ENCODE data around the gene CORO2B.

CORO2B gene

DNA sequence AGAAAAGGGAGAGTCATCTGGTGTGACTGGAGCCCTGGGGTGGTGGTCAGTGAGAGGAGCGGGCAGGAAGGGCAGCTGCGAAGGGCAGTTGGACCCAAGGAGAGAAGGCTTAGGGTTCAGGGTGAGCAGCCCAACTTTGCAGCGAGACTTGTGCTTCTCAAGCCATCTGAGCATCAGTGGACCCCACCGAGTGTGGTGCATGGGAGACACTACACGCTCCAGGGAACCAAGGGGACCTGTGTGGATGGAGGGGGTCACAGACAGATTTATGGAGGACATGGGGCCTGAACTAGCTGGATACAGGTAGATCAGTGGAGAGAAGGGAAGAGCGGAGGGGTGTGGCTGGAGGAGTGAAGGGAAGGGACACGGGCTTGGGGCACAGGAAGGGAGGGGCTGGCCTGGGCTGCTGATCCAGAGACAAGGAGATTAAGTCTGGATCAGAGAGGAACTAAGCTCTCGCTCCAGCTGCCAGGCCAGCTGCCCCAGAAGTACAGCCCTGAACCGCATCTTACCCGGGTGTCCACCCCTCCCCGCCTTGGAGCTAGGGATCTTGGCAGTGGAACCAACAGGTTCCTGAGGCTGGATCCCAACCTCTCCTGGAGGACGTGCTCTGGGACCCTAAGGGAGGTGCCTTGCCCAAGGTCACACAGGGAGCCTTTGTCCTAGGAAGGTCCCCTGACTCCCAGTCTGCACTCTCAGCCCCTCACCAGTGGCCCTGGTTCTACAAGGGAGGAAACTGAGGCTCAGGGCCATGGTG, 120.5 kb downstream of the CORO2B start:
- DNase-seq (ENCODE audit: low read depth in 2 of 2) = no peak

GRCh38 chr15:68699881-68700454, 121.2 kb downstream of the CORO2B start:
- DNase-seq (ENCODE audit: low read depth in 2 of 2) = no peak

GRCh38 chr15:68700455-68701123, 121.8 kb downstream of the CORO2B start:
- DNase-seq (ENCODE audit: low read depth in 2 of 2) = no peak

DNA sequence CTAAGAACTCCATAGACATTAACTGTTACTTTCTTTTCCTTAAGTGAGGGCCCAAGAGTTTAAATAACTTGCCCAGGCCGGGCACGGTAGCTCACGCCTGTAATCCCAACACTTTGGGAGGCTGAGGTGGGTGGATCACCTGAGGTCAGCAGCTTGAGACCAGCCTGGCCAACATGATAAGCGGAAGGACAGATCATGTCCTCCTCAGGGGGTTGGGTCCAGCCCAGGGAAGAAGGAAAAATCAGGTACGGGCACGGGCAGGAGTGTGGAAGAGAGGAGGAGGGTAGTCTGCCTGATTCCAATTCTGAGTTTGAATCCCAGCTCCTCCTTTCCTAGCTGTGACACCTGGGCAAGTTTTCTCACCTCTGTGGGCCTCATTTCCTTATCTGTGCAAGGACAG, 123.1 kb downstream of the CORO2B start:
- DNase-seq (ENCODE audit: low read depth in 2 of 2) = no peak

GRCh38 chr15:68704496-68705021, 125.8 kb downstream of the CORO2B start:
- no peak for DNase-seq (ENCODE audit: low read depth in 2 of 2)

GRCh38 chr15:68706256-68706655, 127.5 kb downstream of the CORO2B start:
- DNase-seq (ENCODE audit: low read depth in 2 of 2) = no peak

DNA sequence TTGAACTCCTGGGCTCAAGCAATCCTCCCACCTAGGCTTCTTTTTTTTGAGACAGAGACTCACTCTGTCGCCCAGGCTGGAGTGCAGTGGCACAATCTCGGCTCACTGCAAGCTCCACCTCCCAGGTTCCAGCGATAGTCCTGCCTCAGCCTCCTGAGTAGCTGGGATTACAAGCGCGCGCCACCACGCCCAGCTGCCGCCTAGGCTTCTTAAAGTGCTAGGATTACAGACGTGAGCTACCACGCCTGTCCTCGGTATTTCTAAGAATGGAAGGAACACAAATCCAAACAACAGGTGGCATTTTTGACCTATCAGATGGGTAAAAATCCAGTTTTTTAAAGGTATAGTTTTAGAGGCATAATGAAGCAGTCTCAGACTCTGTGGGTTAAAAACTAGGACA, 128.1 kb downstream of the CORO2B start:
- DNase-seq (ENCODE audit: low read depth in 2 of 2) = no peak

GRCh38 chr15:68707386-68707785, 128.6 kb downstream of the CORO2B start:
- DNase-seq (ENCODE audit: low read depth in 2 of 2) = no peak

GRCh38 chr15:68709876-68710275, 131.1 kb downstream of the CORO2B start:
- no peak for DNase-seq (ENCODE audit: low read depth in 2 of 2)

GRCh38 chr15:68710536-68710935, 131.7 kb downstream of the CORO2B start:
- DNase-seq (ENCODE audit: low read depth in 2 of 2) = no peak

- no peak for DNase-seq (ENCODE audit: low read depth in 2 of 2)
Measured at GRCh38 chr15:68711406-68711805, 132.6 kb downstream of the CORO2B start.

DNA sequence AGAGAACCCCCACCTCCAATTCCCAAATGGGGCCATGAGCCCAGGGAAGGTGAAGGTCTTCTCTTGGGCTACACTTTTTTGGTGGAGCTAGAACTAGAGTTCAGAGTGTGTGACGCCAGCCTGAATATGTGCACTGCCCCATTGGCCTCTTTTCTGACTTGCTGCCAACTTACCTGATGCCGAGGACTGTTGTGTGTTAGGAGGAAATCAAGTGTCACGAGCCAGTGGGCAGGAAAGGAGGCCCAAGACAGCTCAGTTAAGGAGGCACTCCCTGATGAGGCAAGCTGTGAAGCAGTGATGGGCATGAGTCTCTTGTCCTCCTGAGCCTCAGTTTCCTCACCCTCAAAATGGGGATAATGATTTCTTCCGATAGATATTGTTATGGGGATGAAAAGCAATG, 134.1 kb downstream of the CORO2B start:
- no peak for DNase-seq (ENCODE audit: low read depth in 2 of 2)

GRCh38 chr15:68713874-68714273, 135.1 kb downstream of the CORO2B start:
- DNase-seq (ENCODE audit: low read depth in 2 of 2) = no peak

- DNase-seq (ENCODE audit: low read depth in 2 of 2) = no peak
Measured at GRCh38 chr15:68715111-68715510, 136.3 kb downstream of the CORO2B start.

- no peak for DNase-seq (ENCODE audit: low read depth in 2 of 2)
Measured at GRCh38 chr15:68717951-68718350, 139.2 kb downstream of the CORO2B start.

DNA sequence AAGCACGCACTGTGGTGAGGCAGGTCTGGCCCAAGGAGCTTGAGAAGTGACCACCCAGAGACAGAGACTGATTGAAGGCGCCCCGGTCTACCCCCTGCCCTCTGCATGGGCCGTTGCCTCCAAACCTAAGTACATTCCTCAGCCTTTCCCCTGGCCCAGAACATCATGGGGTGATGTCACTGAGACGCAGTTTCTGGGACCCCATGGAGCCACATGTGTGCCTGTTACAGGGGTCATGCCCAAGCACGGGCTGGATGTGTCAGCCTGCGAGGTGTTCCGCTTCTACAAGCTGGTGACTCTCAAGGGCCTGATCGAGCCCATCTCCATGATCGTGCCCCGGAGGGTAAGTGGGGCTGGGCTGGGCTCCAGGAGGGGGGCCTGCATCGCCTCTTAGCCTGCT, 139.7 kb downstream of the CORO2B start:
- DNase-seq (ENCODE audit: low read depth in 2 of 2) = no peak

DNA sequence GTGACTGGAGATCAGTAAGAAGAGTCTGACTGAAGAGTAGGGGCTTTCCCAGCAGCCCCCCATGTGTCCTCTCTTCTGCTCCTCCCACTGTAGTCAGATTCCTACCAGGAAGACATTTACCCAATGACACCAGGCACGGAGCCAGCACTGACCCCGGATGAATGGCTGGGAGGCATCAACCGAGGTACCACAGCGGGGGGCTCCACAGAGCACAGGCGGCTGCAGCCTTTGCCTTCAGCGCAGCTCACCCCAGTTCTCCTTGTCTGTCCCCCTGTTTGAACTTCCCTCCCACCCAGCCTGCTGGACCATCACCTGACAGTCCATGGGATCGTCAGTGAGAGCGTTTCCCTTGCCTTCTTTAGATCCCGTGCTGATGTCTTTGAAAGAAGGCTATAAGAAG, 140.3 kb downstream of the CORO2B start:
- no peak for DNase-seq (ENCODE audit: low read depth in 2 of 2)

DNA sequence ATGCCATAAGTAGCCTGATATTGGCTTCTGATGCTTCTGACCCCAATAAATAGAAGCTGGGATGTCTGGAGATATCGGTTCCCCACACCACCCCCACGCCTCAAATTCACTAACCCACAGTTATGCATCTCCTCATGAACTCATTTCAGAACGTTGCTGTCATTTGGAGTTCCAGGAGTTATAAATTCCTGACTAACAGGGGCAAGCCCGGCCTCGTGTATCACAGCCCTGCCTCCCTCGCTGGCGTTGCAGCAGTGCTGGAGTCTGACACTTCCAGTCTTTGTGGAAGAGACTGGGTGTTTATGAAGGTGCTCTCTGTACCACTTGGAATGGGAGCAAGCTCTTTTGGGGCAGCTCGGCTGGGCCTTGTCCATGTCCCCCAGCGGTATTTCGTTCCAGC, 140.9 kb downstream of the CORO2B start:
- no peak for DNase-seq (ENCODE audit: low read depth in 2 of 2)

GRCh38 chr15:68721886-68722285, 143.1 kb downstream of the CORO2B start:
- no peak for DNase-seq (ENCODE audit: low read depth in 2 of 2)

- no peak for DNase-seq (ENCODE audit: low read depth in 2 of 2)
Measured at GRCh38 chr15:68725736-68726135, 146.9 kb downstream of the CORO2B start.

DNA sequence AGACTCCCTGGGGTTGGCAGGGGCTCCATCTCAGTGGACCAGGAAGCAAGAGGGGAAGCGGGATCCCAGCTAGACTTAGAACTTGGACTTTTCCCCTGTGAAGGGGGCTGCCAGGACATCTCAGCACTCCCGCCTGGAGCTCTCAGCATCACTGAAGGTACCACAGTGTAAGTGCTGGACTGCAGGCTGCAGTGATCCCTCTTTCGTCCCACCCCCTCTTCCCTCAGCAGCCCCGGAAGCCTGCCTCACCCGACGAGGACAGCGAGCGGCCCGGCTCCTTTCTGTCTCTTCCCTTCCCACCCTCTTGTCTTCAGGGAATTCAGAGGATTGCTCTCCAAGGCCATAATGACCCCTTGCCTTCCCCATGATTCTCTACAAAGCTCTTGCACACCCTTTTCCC, 147.5 kb downstream of the CORO2B start:
- no peak for DNase-seq (ENCODE audit: low read depth in 2 of 2)

DNA sequence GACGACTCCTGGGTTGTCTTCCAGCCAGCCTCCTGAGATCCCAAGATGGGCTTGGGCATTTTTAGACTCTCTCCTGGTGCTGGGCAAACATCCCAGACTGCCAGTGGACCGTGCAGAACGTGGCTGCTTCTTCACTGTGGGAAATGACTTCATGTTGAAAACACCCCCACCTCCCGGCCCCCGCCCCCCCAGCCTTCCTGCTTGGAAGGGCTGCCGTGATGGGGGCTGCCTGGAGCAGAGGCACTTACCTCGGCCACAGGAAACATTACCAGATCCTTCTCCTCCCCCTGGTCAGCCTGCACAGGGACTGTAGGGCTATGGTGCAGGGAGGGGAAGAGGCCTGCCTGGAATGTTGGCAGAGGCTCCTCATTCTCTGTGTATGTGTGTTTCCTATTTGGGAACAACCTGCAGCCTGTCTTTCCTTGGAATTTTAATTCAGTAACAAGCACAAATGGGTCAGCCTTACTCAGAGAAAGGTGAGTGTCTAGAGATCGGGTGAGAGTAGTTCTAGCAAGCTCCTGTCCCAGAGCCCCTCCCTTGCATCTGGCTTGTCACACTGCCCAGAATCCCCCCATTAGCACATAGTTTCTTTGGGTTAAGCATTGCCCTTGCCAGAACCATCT, 151.1 kb downstream of the CORO2B start:
- no peak for DNase-seq (ENCODE audit: low read depth in 2 of 2)

Data from activated CD4-positive, alpha-beta T cell treated with anti-CD3 and anti-CD28 coated beads for 24 hours (primary cell).